ENCODE results near the gene SBNO2.
A peak's percentile ranks its signal among the peaks of the same experiment; 100 is the strongest.

SBNO2 gene

DNA sequence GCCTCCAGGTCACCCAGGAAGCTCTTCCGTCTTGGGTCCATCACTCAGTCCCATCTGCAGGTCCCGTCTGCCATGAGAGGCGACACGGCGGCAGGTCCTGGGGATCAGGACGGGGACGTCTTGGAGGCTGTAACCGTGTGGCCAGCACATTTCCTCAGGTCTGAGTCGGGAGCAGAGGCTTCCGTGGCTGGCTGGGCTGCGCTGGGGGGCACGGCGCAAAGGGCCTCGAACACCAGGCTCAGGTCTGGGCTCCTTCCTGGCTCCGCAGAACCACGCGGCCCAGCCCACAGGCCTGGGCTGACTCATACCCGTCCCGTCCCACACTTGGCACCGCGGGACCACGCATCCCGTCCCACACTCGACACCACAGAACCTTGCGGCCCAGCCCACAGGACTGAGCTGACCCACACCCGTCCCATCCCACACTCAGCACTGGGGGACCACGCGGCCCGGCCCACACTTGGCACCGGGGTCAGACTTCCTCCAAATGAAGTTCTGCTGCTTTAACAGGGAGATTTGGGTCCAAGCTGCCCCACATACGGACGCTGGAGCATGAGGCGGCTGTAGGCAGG is 30.2 kb downstream of the SBNO2 start:
- Histone ChIP-seq H3K36me3 (ENCODE audit: control insufficient read depth, insufficient read depth, low read length) (peaks cover 12% of the 10 kb centered on the region), H3K27me3 (ENCODE audit: control insufficient read depth, insufficient read depth, low read length) (no peaks in the 10 kb centered on the region), H3K4me3 (ENCODE audit: low read length) (no peak overlapping the region), H3K27ac (ENCODE audit: low read depth, low read length) (no peak overlapping the region), H3K9ac (ENCODE audit: low read length) (no peak overlapping the region), H3K4me1 (ENCODE audit: control insufficient read depth, insufficient read depth, low read length) (no peaks in the 10 kb centered on the region)

DNA sequence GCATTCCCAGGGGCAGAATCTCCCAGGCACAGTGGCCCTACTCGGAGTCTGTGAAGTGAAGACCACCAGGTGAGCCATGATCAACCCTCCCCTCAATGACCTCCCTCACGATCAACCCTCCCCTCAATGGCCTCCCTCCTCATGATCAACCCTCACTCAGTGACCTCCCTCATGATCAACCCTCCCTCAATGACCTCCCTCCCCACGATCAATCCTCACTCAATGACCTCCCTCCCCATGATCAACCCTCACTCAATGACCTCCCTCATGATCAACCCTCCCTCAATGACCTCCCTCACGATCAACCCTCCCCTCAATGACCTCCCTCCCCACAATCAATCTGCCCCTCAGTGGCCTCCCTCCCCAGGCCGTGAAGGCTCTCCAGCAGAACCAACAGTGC is 32.1 kb downstream of the SBNO2 start:
- Histone ChIP-seq H3K4me1 (ENCODE audit: control insufficient read depth, insufficient read depth, low read length) (no peaks in the 10 kb centered on the region), H3K27me3 (ENCODE audit: control insufficient read depth, insufficient read depth, low read length) (no peaks in the 10 kb centered on the region), H3K9ac (ENCODE audit: low read length) (no peak overlapping the region), H3K27ac (ENCODE audit: low read depth, low read length) (no peak overlapping the region), H3K4me3 (ENCODE audit: low read length) (no peak overlapping the region), H3K36me3 (ENCODE audit: control insufficient read depth, insufficient read depth, low read length) (peaks cover 12% of the 10 kb centered on the region)

DNA sequence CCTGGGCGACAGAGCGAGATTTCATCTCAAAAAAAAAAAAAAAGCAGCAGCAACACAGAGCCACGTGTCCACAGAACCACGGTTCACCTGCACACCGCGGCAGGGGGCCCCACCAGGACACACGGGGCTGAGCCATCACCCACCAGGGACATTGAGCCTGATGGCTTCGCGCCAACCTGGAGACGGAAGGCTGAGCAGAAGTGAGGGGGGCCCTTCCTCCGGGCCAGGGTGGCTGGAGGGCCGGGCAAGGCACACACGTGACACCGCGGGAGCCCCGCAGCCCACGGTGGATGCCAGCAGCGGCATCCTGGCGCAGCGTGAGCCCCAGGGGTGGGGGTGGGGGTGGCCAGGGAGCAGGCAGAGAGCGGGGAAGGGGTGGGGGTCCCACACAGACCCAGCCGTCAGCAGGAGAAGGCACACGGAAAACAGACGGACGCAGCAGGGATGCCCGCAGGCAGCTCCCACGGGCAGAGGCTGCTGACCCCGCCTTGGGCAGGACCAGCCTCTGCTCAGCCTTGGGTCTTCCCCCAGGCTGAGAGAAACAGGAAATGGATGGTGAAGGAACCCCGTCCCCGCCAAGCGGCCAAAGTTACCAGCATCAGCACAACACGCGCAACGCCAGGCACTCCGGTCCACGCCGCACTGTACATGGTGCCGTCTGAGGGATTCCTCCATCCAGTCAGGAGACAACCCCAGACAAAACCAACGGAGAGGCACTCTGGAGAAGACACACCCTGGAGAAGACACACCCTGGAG is 33.6 kb downstream of the SBNO2 start:
- Histone ChIP-seq H3K4me3 (ENCODE audit: low read length) (no peak overlapping the region), H3K36me3 (ENCODE audit: control insufficient read depth, insufficient read depth, low read length) (peaks cover 7% of the 10 kb centered on the region), H3K4me1 (ENCODE audit: control insufficient read depth, insufficient read depth, low read length) (no peaks in the 10 kb centered on the region), H3K27ac (ENCODE audit: low read depth, low read length) (no peak overlapping the region), H3K27me3 (ENCODE audit: control insufficient read depth, insufficient read depth, low read length) (no peaks in the 10 kb centered on the region), H3K9ac (ENCODE audit: low read length) (no peak overlapping the region)

DNA sequence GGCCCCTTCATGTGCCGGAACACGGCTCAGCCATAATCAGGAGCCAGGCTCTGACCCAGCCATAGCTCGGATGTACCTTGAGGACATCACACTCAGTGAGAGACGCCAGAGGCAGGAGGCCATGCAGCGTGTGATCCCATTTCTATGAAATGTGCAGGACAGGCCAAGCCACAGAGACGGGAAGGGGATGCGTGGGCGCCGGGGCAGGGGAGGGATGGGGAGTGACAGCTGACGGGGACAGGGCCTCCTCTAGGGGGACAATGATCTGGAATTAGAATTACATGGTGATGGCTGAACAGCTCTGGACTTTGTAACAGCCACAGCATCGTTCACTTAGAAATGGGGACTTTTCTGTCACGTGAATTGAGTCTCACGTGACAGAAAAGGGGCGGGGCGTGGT is 34.9 kb downstream of the SBNO2 start:
- peaks cover 7% of the 10 kb centered on the region for H3K36me3 ChIP-seq (ENCODE audit: control insufficient read depth, insufficient read depth, low read length)
- no peak overlapping the region for H3K4me3 ChIP-seq (ENCODE audit: low read length)
- H3K9ac ChIP-seq (ENCODE audit: low read length) = no peak overlapping the region
- no peaks in the 10 kb centered on the region for H3K4me1 ChIP-seq (ENCODE audit: control insufficient read depth, insufficient read depth, low read length)
- no peaks in the 10 kb centered on the region for H3K27me3 ChIP-seq (ENCODE audit: control insufficient read depth, insufficient read depth, low read length)
- no peak overlapping the region for H3K27ac ChIP-seq (ENCODE audit: low read depth, low read length)

DNA sequence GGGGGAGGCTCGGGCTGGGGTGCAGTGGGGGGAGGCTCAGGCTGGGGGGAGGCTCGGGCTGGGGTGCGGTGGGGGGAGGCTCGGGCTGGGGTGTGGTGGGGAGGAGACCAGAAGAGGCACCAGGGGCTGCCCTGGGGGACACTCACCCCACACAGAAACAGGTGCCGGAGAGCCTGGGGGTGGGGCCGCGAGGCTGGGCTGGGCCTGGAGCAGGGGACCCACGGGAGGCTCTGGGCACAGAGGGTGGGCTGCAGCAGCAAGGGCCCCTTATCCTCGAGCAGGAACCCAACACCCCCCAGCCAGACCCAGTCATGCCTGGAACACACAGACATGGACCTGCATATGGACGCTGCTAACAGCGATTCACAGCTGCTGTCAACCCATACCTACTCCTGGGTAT is 35.9 kb downstream of the SBNO2 start:
- no peaks in the 10 kb centered on the region for H3K4me1 ChIP-seq (ENCODE audit: control insufficient read depth, insufficient read depth, low read length)
- no peak overlapping the region for H3K9ac ChIP-seq (ENCODE audit: low read length)
- H3K27ac ChIP-seq (ENCODE audit: low read depth, low read length) = no peak overlapping the region
- peaks cover 2% of the 10 kb centered on the region for H3K36me3 ChIP-seq (ENCODE audit: control insufficient read depth, insufficient read depth, low read length)
- no peaks in the 10 kb centered on the region for H3K27me3 ChIP-seq (ENCODE audit: control insufficient read depth, insufficient read depth, low read length)
- no peak overlapping the region for H3K4me3 ChIP-seq (ENCODE audit: low read length)

DNA sequence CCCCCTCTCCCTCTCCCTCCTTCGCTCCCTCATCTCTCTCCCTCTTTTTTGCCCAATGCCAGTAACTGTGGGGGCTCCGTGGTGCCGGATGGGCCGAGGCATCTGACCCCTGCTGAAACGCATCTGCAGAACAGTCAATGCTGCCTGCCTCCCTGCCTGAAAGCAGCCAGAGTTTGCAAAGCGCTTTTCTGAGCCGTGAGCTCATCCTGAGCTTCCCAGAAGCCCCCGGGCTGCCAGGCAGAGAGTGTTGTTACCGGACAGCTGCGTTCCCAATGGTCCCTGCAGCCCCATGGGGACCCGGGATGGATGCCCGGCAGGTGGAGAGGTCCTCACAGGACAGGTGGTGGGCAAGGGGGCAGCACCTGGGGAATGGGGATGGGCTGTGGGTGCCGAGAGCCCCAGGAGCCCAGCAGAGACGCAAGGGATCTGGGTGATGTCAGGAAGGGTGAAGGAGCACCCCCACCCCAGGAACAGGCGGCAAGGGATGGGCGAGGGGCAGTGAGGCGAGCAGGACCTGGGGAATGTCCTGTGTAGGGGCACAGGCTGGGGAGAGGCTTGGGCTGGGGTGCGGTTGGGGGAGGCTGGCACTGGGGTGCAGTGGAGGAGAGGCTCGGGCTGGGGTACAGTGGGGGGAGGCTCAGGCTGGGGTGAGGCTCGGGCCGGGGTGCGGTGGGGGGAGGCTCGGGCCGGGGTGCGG is 37.3 kb downstream of the SBNO2 start:
- Histone ChIP-seq H3K4me1 (ENCODE audit: control insufficient read depth, insufficient read depth, low read length) (peaks cover 4% of the 10 kb centered on the region), H3K36me3 (ENCODE audit: control insufficient read depth, insufficient read depth, low read length) (peaks cover 2% of the 10 kb centered on the region), H3K27ac (ENCODE audit: low read depth, low read length) (no peak overlapping the region), H3K9ac (ENCODE audit: low read length) (no peak overlapping the region), H3K4me3 (ENCODE audit: low read length) (no peak overlapping the region), H3K27me3 (ENCODE audit: control insufficient read depth, insufficient read depth, low read length) (no peaks in the 10 kb centered on the region)

DNA sequence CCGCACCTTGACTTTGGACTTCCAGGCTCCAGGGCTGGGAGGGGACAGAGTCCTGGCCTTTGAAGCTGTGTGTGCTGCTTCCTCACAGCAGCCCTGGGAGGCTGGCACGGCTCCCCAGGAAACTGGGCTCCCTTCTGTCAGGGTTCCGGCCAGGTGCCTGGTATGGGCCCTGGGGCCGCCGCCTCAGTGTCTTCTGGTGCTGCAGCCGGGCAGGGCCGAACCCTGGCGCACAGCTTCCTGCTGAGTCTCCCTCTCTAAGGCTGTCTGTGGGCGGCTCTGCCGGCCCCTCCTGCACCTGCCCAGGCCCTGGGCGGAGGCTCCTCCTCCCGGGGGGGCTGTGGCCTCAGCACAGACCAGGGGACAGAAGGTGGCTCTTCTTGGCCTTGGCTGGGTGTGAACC is 37.9 kb downstream of the SBNO2 start:
- no peak overlapping the region for H3K4me3 ChIP-seq (ENCODE audit: low read length)
- H3K36me3 ChIP-seq (ENCODE audit: control insufficient read depth, insufficient read depth, low read length) = peaks cover 2% of the 10 kb centered on the region
- no peaks in the 10 kb centered on the region for H3K27me3 ChIP-seq (ENCODE audit: control insufficient read depth, insufficient read depth, low read length)
- no peak overlapping the region for H3K27ac ChIP-seq (ENCODE audit: low read depth, low read length)
- H3K9ac ChIP-seq (ENCODE audit: low read length) = no peak overlapping the region
- H3K4me1 ChIP-seq (ENCODE audit: control insufficient read depth, insufficient read depth, low read length) = peaks cover 4% of the 10 kb centered on the region

DNA sequence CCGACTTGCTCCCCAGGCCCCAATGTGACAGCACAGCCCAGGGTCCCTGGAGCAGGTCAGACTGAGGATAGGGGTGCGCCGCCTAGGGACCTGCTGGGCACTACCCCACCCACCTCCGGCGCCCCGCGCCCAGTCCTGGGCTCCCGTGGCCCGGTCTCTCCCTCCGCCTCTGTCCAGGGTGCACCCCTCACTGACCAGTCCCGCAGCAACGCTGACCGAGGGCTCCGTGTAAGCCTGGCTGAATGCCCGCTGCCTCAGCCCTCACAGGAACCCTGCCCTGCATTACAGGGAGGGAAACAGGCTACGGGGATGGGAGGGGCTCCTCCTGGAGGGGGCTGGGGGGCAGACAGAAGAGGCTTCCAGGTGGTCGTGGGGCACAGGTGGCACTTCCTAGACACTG is 38.6 kb downstream of the SBNO2 start:
- Histone ChIP-seq H3K27me3 (ENCODE audit: control insufficient read depth, insufficient read depth, low read length) (no peaks in the 10 kb centered on the region), H3K4me3 (ENCODE audit: low read length) (no peak overlapping the region), H3K4me1 (ENCODE audit: control insufficient read depth, insufficient read depth, low read length) (peaks cover 4% of the 10 kb centered on the region), H3K36me3 (ENCODE audit: control insufficient read depth, insufficient read depth, low read length) (no peaks in the 10 kb centered on the region), H3K9ac (ENCODE audit: low read length) (no peak overlapping the region), H3K27ac (ENCODE audit: low read depth, low read length) (peak overlapping the region; percentile 18)

DNA sequence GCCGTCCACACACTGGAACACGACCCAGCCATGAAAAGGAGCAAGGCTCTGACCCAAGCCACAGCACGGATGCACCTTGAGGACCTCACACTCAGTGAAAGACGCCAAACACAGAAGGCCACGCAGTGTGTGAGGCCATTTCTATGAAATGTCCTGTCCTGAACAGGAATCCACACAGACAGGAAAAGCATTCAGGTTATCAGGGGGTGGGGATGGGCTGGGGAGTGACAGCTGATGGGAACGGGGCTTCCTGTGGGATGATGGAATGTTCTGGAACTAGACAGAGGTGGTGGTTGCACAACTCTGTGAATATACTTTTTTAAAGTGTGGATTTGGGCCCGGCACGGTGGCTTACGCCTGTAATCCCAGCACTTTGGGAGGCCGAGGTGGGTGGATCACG is 39.6 kb downstream of the SBNO2 start:
- Histone ChIP-seq H3K27me3 (ENCODE audit: control insufficient read depth, insufficient read depth, low read length) (no peaks in the 10 kb centered on the region), H3K9ac (ENCODE audit: low read length) (no peak overlapping the region), H3K27ac (ENCODE audit: low read depth, low read length) (no peak overlapping the region), H3K4me1 (ENCODE audit: control insufficient read depth, insufficient read depth, low read length) (peaks cover 4% of the 10 kb centered on the region), H3K4me3 (ENCODE audit: low read length) (no peak overlapping the region), H3K36me3 (ENCODE audit: control insufficient read depth, insufficient read depth, low read length) (no peaks in the 10 kb centered on the region)

DNA sequence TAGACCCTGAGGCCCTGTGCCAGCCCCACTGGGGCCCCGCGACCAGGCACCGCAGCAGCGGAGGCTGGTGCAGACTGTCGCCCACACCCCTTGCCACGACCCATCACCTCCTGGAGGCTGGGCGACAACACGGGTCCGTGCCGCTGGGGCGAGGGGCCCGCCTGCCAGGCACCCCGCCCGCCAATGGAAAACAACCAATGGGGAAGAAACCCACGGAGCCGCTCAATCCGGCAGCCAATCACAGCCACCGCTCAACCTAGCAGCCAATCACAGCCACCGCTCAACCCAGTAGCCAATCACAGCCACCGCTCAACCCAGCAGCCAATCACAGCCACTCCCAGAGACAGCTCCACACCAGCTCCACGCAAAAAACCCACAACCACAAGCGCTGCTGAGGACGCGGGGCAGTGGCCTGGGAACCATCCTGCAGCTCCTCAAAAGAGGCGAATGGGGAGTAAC is 40.6 kb downstream of the SBNO2 start:
- H3K27ac ChIP-seq (ENCODE audit: low read depth, low read length) = no peak overlapping the region
- H3K27me3 ChIP-seq (ENCODE audit: control insufficient read depth, insufficient read depth, low read length) = no peaks in the 10 kb centered on the region
- H3K9ac ChIP-seq (ENCODE audit: low read length) = no peak overlapping the region
- no peaks in the 10 kb centered on the region for H3K36me3 ChIP-seq (ENCODE audit: control insufficient read depth, insufficient read depth, low read length)
- peaks cover 4% of the 10 kb centered on the region for H3K4me1 ChIP-seq (ENCODE audit: control insufficient read depth, insufficient read depth, low read length)
- H3K4me3 ChIP-seq (ENCODE audit: low read length) = no peak overlapping the region

DNA sequence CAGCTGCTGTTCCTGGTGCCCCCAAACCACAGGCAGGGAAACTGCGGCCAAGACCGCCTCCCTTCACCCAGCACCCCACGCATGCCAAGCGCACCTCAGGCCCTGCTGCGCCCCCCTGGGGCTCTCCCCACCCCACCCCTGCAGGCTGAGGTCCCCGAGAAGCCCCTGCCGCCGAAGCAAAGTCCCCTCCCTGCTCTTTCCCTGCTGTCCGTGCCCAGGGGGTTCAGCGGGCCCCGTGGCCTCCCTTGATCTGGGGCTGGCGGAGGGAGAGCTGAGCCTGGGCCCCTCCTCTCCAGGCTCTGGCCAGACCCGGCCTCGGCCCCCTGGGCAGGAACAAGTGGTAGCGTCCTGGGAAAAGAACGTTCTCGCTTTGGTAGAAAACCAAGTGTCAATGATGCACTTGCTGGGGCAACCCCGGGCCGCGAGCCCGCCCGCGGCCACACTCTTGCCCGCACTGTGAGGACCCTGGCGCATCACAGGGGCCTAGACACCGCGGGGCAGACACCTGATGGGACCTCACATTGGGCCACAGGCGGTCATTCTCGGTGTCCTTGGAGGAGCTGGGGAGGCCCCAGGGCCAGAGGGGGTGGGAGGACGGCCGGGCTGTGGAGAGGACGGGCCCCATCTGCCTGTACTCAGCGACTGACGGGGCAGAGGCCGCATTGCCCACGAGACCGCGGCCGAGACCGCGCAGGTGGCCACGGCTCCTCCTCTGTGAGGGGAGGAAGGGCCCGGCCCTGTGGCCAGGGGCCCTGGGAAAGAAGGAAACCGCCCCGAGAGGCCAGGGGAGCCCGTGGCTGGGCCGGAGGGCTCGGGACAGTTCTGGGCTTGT is 41.3 kb downstream of the SBNO2 start:
- Histone ChIP-seq H3K27me3 (ENCODE audit: control insufficient read depth, insufficient read depth, low read length) (no peaks in the 10 kb centered on the region), H3K4me3 (ENCODE audit: low read length) (peak overlapping the region; percentile 65), H3K36me3 (ENCODE audit: control insufficient read depth, insufficient read depth, low read length) (no peaks in the 10 kb centered on the region), H3K27ac (ENCODE audit: low read depth, low read length) (peak overlapping the region; percentile 72), H3K9ac (ENCODE audit: low read length) (peak overlapping the region; percentile 53), H3K4me1 (ENCODE audit: control insufficient read depth, insufficient read depth, low read length) (peaks cover 4% of the 10 kb centered on the region)

Data from rectal smooth muscle tissue (tissue), 1 donor.